Uterus (tissue), 4 donors: ENCODE data around the gene TEX13B. TPM values are rescaled to one million over a fixed set of nuclear protein-coding genes. Genes with fewer than 3 reads are reported as not detected.

Source experiments
- DNase-seq, 2 donors: peaks; one replicate each; pipeline ENCODE4 v3.0.0-alpha.2; 2019 to 2020
- H3K27ac ChIP-seq, 2 donors: fragments of 200-600 bp; sonication (generic); 1 replicate in 1 of 2; 2 replicates in 1 of 2; pipeline ENCODE4 v1.5.1; 2016 to 2018
- H3K27me3 ChIP-seq, 2 donors: fragments of 200-600 bp; sonication (generic); one replicate each; pipeline ENCODE4 v1.5.1; 2018 to 2019; ENCODE audit warnings: control low read depth in 1 of 2
- H3K36me3 ChIP-seq, 2 donors: fragments of 200-600 bp; sonication (generic); one replicate each; pipeline ENCODE4 v1.5.1; 2019; ENCODE audit warnings: control low read depth in 1 of 2
- H3K4me1 ChIP-seq, 2 donors: fragments of 200-600 bp; sonication (generic); one replicate each; pipeline ENCODE4 v1.5.1; 2018 to 2019; ENCODE audit warnings: control low read depth in 1 of 2
- H3K4me3 ChIP-seq, 2 donors: fragments of 200-600 bp; sonication (generic); 1 replicate in 1 of 2; 2 replicates in 1 of 2; pipeline ENCODE4 v1.5.1; 2018 to 2019; ENCODE audit warnings: mild to moderate bottlenecking in 1 of 2
- H3K9me3 ChIP-seq, 2 donors: fragments of 200-600 bp; sonication (generic); one replicate each; pipeline ENCODE4 v1.5.1; 2019; ENCODE audit warnings: control low read depth in 1 of 2
- POLR2A ChIP-seq, 2 donors: fragments of 450-650 bp; IDR thresholded peaks; one replicate each; pipeline ENCODE4 v1.6.1; 2016; ENCODE audit warnings: antibody characterized with exemption in 2 of 2, mild to moderate bottlenecking in 1 of 2, moderate library complexity in 1 of 2
- intact Hi-C: fragments of 100-400 bp; cut with DNase I; formaldehyde crosslinking; loops from one replicate; pipeline ENCODE4 v1.15.1; 2023; ENCODE audit warnings: low total_unique reads
- total RNA-seq, 4 donors: library from RNA; depleted of rRNA in 3 of 4; stranded (reverse); fragments of >200 nt in 3 of 4; gene quantifications; one replicate each; pipeline versions ENCODE4 v1.1.0 to v1.2.4, GENCODE V29; 2014 to 2023
- TF ChIP-seq, protein P1 (sequence below), 4 experiments: fragments of 200-600 bp in 2 of 4; fragments of 450-650 bp in 2 of 4; sonication (generic) in 2 of 4; IDR thresholded peaks; one replicate each; pipeline ENCODE4 v1.5.1; 2016 to 2019; ENCODE audit warnings: antibody characterized with exemption in 4 of 4, mild to moderate bottlenecking in 2 of 4, moderate library complexity in 1 of 4
- donor health status: DM: yes; HTN: yes; CAD: no.

The TEX13B gene
- total RNA-seq, 4 donors from 2014 or later = not detected

DNA sequence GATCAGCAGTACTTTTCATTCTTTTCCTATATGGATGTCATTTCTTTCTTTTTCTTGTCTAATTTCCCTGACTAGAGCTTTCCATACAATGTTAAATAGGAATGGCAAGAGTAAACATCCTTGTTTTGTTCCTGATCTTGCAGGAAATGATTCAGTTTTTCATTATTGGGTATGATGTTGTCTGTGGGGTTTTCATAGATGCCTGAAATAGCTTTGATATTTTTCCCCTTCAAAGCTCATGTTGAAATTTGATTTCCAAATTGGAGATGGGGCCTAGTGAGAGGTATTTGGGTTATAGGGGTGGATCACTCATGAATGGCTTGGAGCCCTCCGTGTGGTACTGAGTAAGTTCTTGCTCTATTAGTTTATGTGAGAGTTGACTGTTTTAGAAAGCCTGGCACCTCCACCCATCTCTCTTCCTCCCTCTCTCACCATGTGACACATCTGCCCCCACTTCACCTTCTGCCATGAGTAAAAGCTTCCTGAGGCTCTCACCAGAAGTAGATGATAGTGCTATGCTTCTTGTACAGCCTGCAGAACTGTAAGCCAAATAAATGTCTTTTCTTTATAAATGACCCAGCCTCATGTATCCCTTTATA, 40.4 kb upstream of the TEX13B start:
- H3K9me3 ChIP-seq = no peaks in the 10 kb centered on the region
- H3K4me3 ChIP-seq = no peak overlapping the region
- H3K27ac ChIP-seq = no peak overlapping the region
- H3K36me3 ChIP-seq = no peaks in the 10 kb centered on the region
- TF ChIP-seq, protein P1, sequence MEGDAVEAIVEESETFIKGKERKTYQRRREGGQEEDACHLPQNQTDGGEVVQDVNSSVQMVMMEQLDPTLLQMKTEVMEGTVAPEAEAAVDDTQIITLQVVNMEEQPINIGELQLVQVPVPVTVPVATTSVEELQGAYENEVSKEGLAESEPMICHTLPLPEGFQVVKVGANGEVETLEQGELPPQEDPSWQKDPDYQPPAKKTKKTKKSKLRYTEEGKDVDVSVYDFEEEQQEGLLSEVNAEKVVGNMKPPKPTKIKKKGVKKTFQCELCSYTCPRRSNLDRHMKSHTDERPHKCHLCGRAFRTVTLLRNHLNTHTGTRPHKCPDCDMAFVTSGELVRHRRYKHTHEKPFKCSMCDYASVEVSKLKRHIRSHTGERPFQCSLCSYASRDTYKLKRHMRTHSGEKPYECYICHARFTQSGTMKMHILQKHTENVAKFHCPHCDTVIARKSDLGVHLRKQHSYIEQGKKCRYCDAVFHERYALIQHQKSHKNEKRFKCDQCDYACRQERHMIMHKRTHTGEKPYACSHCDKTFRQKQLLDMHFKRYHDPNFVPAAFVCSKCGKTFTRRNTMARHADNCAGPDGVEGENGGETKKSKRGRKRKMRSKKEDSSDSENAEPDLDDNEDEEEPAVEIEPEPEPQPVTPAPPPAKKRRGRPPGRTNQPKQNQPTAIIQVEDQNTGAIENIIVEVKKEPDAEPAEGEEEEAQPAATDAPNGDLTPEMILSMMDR (IDR thresholded peaks at IDR 0.05) = no peak
- TF ChIP-seq POLR2A (IDR thresholded peaks at IDR 0.05) = no peak
- intact Hi-C loops = no loop called here
- peaks cover 0 to 7% of the 10 kb centered on the region in 2 donors for H3K27me3 ChIP-seq
- H3K4me1 ChIP-seq = no peaks in the 10 kb centered on the region
- no peak for DNase-seq

DNA sequence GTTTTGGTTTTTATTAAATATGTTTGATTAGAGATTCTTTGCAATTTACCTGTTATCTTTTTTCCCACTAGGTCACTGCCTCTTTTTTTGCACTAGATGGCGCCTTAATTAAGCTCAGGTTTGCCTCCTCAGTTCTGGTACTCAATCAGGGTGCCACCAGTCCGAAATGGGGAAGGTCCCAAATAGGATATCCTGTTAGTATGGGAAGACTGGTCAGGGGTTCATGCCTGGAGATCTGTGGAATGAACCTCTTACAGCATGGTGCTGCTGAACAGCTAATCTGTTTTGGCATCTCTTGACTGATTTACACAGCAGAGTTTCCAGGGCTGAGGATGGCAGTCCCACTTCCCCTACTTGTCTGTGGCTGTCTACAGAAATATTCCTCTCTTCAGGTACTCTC, 38.5 kb upstream of the TEX13B start:
- H3K4me1 ChIP-seq = no peaks in the 10 kb centered on the region
- no peaks in the 10 kb centered on the region for H3K36me3 ChIP-seq
- peaks cover 0 to 7% of the 10 kb centered on the region in 2 donors for H3K27me3 ChIP-seq
- DNase-seq = no peak
- H3K27ac ChIP-seq = no peak overlapping the region
- H3K9me3 ChIP-seq = no peaks in the 10 kb centered on the region
- TF ChIP-seq, protein P1 (IDR thresholded peaks at IDR 0.05) = peak in 2 of 4 experiments; percentile 35 to 36
- no peak for TF ChIP-seq POLR2A (IDR thresholded peaks at IDR 0.05)
- no peak overlapping the region for H3K4me3 ChIP-seq
- intact Hi-C loops = no loop called here

DNA sequence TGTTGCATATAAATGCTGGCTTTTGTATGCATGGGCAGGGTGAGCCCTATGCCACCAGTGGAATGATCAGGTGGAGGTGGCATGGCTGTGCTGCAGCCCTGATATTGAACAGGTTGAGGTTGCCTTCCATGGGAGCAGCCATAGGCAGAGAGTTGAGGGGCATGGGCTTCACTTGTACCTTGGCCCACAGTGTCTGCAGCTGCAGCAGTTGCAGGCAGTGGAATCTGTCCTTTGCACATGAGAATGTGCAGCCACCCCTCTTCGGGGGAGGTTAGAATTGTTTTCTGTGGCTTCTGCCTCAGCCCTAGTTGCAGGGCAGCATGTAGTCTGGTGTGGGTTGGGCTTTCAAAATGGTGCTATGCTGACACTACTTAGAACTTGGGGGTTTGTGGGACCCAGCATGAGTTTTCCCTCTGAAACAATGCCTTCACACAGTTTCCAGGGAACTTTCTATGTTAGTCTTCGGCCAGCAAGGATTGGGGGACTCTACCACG, 37.3 kb upstream of the TEX13B start:
- intact Hi-C loops = no loop called here
- no peaks in the 10 kb centered on the region for H3K4me1 ChIP-seq
- H3K27me3 ChIP-seq = peaks cover 0 to 5% of the 10 kb centered on the region in 2 donors
- no peaks in the 10 kb centered on the region for H3K9me3 ChIP-seq
- H3K4me3 ChIP-seq = no peak overlapping the region
- no peak overlapping the region for H3K27ac ChIP-seq
- H3K36me3 ChIP-seq = no peaks in the 10 kb centered on the region
- no peak for TF ChIP-seq POLR2A (IDR thresholded peaks at IDR 0.05)
- TF ChIP-seq, protein P1 (IDR thresholded peaks at IDR 0.05) = no peak
- DNase-seq = no peak

DNA sequence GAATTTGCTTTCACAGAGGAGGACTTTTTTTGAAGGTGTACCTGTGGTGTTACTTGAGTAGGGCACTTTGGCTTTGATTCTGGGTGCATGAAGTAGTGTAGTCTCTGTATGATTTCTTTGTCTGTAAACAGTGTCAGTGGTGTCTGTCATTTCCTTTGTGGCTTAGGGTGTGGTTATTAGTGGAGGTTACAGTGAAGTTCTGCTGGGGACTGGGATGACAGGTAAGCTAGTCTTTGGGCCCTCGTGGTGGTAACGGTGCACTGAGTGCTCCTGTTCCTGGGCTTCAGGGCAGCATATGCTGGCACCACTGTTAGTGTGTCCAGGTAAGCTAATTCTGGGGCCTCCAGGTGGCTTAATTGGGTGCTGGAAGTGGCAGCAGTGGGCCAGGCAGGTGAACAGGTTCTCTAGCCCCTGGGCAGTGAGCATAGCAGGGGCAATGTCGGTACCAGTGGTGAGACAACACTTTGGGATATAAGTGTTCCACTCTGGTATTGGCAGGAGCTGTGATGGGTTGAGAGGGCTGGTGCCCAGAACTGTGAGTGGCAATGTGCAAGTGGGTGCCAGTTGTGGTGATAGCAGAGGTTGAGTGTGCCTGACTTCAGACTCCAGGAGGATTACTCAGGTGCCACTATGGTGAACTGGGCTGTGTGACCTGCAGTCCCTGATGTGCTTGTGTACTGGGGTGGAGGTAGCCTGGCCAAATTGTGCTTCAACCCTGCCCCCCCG, 36.6 kb upstream of the TEX13B start:
- no peaks in the 10 kb centered on the region for H3K9me3 ChIP-seq
- TF ChIP-seq, protein P1 (IDR thresholded peaks at IDR 0.05) = no peak
- TF ChIP-seq POLR2A (IDR thresholded peaks at IDR 0.05) = no peak
- H3K4me3 ChIP-seq = no peak overlapping the region
- DNase-seq = no peak
- H3K27ac ChIP-seq = no peak overlapping the region
- intact Hi-C loops = no loop called here
- no peaks in the 10 kb centered on the region for H3K36me3 ChIP-seq
- H3K4me1 ChIP-seq = no peaks in the 10 kb centered on the region
- peaks cover 0 to 1% of the 10 kb centered on the region in 2 donors for H3K27me3 ChIP-seq

DNA sequence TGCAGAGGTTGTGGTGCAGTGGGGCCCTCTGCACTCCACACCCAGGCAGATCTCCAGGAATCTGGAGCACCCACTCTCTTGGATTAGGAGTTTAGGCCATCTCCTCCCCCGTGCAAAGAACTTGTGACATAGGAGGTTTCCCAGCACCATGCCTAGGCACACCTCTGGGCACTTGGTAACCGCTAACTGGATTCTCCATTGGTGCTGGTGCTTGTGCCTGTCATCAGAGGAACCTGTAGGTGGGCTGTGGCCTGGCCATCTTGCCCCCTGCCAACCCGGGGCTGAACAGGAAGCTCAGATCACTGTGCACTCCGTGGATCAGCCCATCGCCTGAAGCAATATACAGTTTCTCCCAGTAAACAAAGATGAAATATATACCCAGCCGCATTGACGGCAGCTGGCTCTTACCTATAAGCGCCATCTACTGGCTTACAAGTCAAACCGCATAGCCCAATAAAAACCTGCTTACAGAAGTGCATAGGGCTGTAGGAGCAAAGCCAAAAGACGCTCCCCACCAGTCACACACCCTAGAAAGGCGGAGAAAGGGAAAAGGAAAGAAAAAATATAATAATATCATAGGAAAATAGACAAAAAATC, 19.1 kb upstream of the TEX13B start:
- Histone ChIP-seq H3K9me3 (no peaks in the 10 kb centered on the region), H3K27ac (no peak overlapping the region), H3K4me3 (no peak overlapping the region), H3K4me1 (no peaks in the 10 kb centered on the region), H3K36me3 (no peaks in the 10 kb centered on the region), H3K27me3 (no peaks in the 10 kb centered on the region)
- TF ChIP-seq, protein P1 (IDR thresholded peaks at IDR 0.05) = peak in 1 of 4 experiments; percentile 13
- no peak for TF ChIP-seq POLR2A (IDR thresholded peaks at IDR 0.05)
- intact Hi-C loops = no loop called here
- DNase-seq = no peak
